Measurements from ENCODE around the gene TBC1D1.

The TBC1D1 gene

GRCh38 chr4:38178392-38178995 is 287.6 kb downstream of the TBC1D1 start:
- no peak for DNase-seq

GRCh38 chr4:38179690-38180377 is 288.9 kb downstream of the TBC1D1 start:
- DNase-seq, result peak; percentile 70 to 74

- no peak for DNase-seq
Observed at GRCh38 chr4:38180456-38180855, 289.6 kb downstream of the TBC1D1 start.

GRCh38 chr4:38181286-38181685 is 290.4 kb downstream of the TBC1D1 start:
- no peak for DNase-seq

GRCh38 chr4:38182334-38182998 is 291.6 kb downstream of the TBC1D1 start:
- DNase-seq, result no peak

- DNase-seq, result no peak
Observed at GRCh38 chr4:38184404-38184803, 293.5 kb downstream of the TBC1D1 start.

- no peak for DNase-seq
Observed at GRCh38 chr4:38185406-38186144, 294.7 kb downstream of the TBC1D1 start.

GRCh38 chr4:38188136-38188535 is 297.3 kb downstream of the TBC1D1 start:
- no peak for DNase-seq

- no peak for DNase-seq
Observed at GRCh38 chr4:38188631-38189101, 297.8 kb downstream of the TBC1D1 start.

Measured in stimulated activated CD4-positive, alpha-beta T cell treated with anti-CD3 and anti-CD28 coated beads, Interleukin-2, amount 100 ng/mL, for 48 hours (primary cell).